Effector memory CD8-positive, alpha-beta T cell (primary cell): Measurements from ENCODE around the gene BCL7B.
"Not testable (repeated sequence)": the region's sequence is repeated elsewhere in the genome, so short reads cannot be mapped to it uniquely, and the experiment has no call there.

Experiments
- ATAC-seq: fragments of 150-1000 bp; cut with Tn5 transposase; replicated peaks from 2 replicates; pipeline ENCODE4 v1.10.0; 2021; ENCODE audit warnings: mild to moderate bottlenecking, moderate library complexity
- DNase-seq, 3 experiments: peaks; one replicate each; pipeline ENCODE4 v3.0.0; 2021
- H3K27ac Mint-ChIP-seq, 2 donors: one replicate each; pipeline ENCODE4 v1.8.0; 2022; ENCODE audit warnings: mild to moderate bottlenecking in 2 of 2, mixed read lengths in 2 of 2, moderate library complexity in 2 of 2
- H3K27me3 Mint-ChIP-seq, 2 donors: one replicate each; pipeline ENCODE4 v1.8.0; 2022; ENCODE audit warnings: mixed read lengths in 2 of 2
- H3K36me3 Mint-ChIP-seq: one replicate; pipeline ENCODE4 v1.8.0; 2022; ENCODE audit warnings: mild to moderate bottlenecking, moderate library complexity, mixed read lengths; ENCODE audit not compliant: insufficient read depth
- H3K4me1 Mint-ChIP-seq, 2 donors: one replicate each; pipeline ENCODE4 v1.8.0; 2022; ENCODE audit warnings: low read depth in 2 of 2, mixed read lengths in 2 of 2
- H3K4me3 Mint-ChIP-seq, 2 donors: one replicate each; pipeline ENCODE4 v1.8.0; 2022; ENCODE audit warnings: mild to moderate bottlenecking in 2 of 2, mixed read lengths in 2 of 2, moderate library complexity in 2 of 2
- H3K9me3 Mint-ChIP-seq, 2 donors: one replicate each; pipeline ENCODE4 v1.8.0; 2022; ENCODE audit warnings: mixed read lengths in 2 of 2

The BCL7B gene

GRCh38 chr7:73582664-73583202 lies 25.2 kb upstream of the BCL7B start:
- H3K27ac Mint-ChIP-seq: no peak overlapping the region

GRCh38 chr7:73581006-73581405 lies 23.5 kb upstream of the BCL7B start:
- peaks cover 13% of the 10 kb centered on the region for H3K36me3 Mint-ChIP-seq
- not testable (repeated sequence) for H3K9me3 Mint-ChIP-seq, DNase-seq, H3K4me3 Mint-ChIP-seq, ATAC-seq, H3K27me3 Mint-ChIP-seq, H3K27ac Mint-ChIP-seq
- peaks cover 16 to 22% of the 10 kb centered on the region in 2 donors for H3K4me1 Mint-ChIP-seq

More at GRCh38 chr7:73582664-73583202, 25.2 kb upstream of the BCL7B start:
- DNase-seq: no peak
- ATAC-seq: no peak
- H3K4me3 Mint-ChIP-seq: no peak overlapping the region
- H3K27me3 Mint-ChIP-seq: no peaks in the 10 kb centered on the region
- peaks cover 12 to 15% of the 10 kb centered on the region in 2 donors for H3K4me1 Mint-ChIP-seq
- H3K9me3 Mint-ChIP-seq: no peaks in the 10 kb centered on the region
- H3K36me3 Mint-ChIP-seq: peaks cover 5% of the 10 kb centered on the region

GRCh38 chr7:73578342-73579128 lies 21.0 kb upstream of the BCL7B start, which contains the start of gene TBL2:
Gene TBL2 (minus strand): TSS chr7:73578579. CDS start chr7:73578549, 30 bp downstream.
- Mint-ChIP-seq H3K9me3 (no peaks in the 10 kb centered on the region), H3K4me1 (peaks cover 19 to 22% of the 10 kb centered on the region in 2 donors), H3K4me3 (peak within 1 kb of the TSS; percentile 96 to 98), H3K36me3 (peaks cover 29% of the 10 kb centered on the region), H3K27me3 (no peaks in the 10 kb centered on the region), H3K27ac (peak within 1 kb of the TSS; percentile 95)
- ATAC-seq (peak; percentile 84), DNase-seq (peak; percentile 99)

GRCh38 chr7:73577627-73578341 lies 20.3 kb upstream of the BCL7B start:
- H3K9me3 Mint-ChIP-seq: no peaks in the 10 kb centered on the region
- H3K4me1 Mint-ChIP-seq: peaks cover 19 to 23% of the 10 kb centered on the region in 2 donors
- DNase-seq (peak in 1 of 3 experiments; percentile 11), ATAC-seq (no peak)
- H3K27me3 Mint-ChIP-seq: no peaks in the 10 kb centered on the region
- peak overlapping the region; percentile 96 to 98 for H3K4me3 Mint-ChIP-seq
- H3K36me3 Mint-ChIP-seq: peaks cover 34% of the 10 kb centered on the region
- peak overlapping the region; percentile 95 for H3K27ac Mint-ChIP-seq

- Mint-ChIP-seq H3K36me3 (peaks cover 51% of the 10 kb centered on the region), H3K9me3 (no peaks in the 10 kb centered on the region)
Measured at GRCh38 chr7:73573791-73574190, 16.3 kb upstream of the BCL7B start.

GRCh38 chr7:73573276-73573675 lies 15.8 kb upstream of the BCL7B start:
- H3K36me3 Mint-ChIP-seq: peaks cover 55% of the 10 kb centered on the region
- ATAC-seq: no peak
- no peak overlapping the region for H3K27ac Mint-ChIP-seq
- no peak for DNase-seq
- peaks cover 11 to 19% of the 10 kb centered on the region in 2 donors for H3K4me1 Mint-ChIP-seq
- no peaks in the 10 kb centered on the region for H3K9me3 Mint-ChIP-seq
- H3K27me3 Mint-ChIP-seq: no peaks in the 10 kb centered on the region
- no peak overlapping the region for H3K4me3 Mint-ChIP-seq

More at GRCh38 chr7:73573791-73574190, 16.3 kb upstream of the BCL7B start:
- no peak for DNase-seq
- no peak for ATAC-seq
- peaks cover 14 to 24% of the 10 kb centered on the region in 2 donors for H3K4me1 Mint-ChIP-seq
- no peak overlapping the region for H3K27ac Mint-ChIP-seq
- H3K4me3 Mint-ChIP-seq: no peak overlapping the region
- H3K27me3 Mint-ChIP-seq: no peaks in the 10 kb centered on the region

GRCh38 chr7:73572767-73573186 lies 15.3 kb upstream of the BCL7B start:
- H3K27ac Mint-ChIP-seq: peak overlapping the region in 1 of 2 donors; percentile 62
- H3K27me3 Mint-ChIP-seq: no peaks in the 10 kb centered on the region
- ATAC-seq: no peak
- no peak for DNase-seq
- no peaks in the 10 kb centered on the region for H3K9me3 Mint-ChIP-seq
- H3K36me3 Mint-ChIP-seq: peaks cover 55% of the 10 kb centered on the region
- peaks cover 10 to 16% of the 10 kb centered on the region in 2 donors for H3K4me1 Mint-ChIP-seq
- no peak overlapping the region for H3K4me3 Mint-ChIP-seq

- Mint-ChIP-seq H3K27ac (no peak overlapping the region), H3K4me3 (no peak overlapping the region), H3K9me3 (no peaks in the 10 kb centered on the region), H3K36me3 (peaks cover 46% of the 10 kb centered on the region), H3K4me1 (peaks cover 10 to 16% of the 10 kb centered on the region in 2 donors), H3K27me3 (no peaks in the 10 kb centered on the region)
- ATAC-seq: no peak
- no peak for DNase-seq
Measured at GRCh38 chr7:73570977-73571376, 13.5 kb upstream of the BCL7B start.

- Mint-ChIP-seq H3K36me3 (peaks cover 46% of the 10 kb centered on the region), H3K27ac (no peak overlapping the region), H3K27me3 (no peaks in the 10 kb centered on the region), H3K9me3 (no peaks in the 10 kb centered on the region), H3K4me3 (no peak overlapping the region), H3K4me1 (peaks cover 10 to 21% of the 10 kb centered on the region in 2 donors)
- DNase-seq (no peak), ATAC-seq (no peak)
Measured at GRCh38 chr7:73570521-73570920, 13.0 kb upstream of the BCL7B start.

GRCh38 chr7:73569042-73569608 lies 11.6 kb upstream of the BCL7B start:
- H3K27me3 Mint-ChIP-seq: no peaks in the 10 kb centered on the region
- ATAC-seq: no peak
- DNase-seq: no peak
- peaks cover 36% of the 10 kb centered on the region for H3K36me3 Mint-ChIP-seq
- H3K27ac Mint-ChIP-seq: peak overlapping the region in 1 of 2 donors; percentile 56
- peaks cover 10 to 23% of the 10 kb centered on the region in 2 donors for H3K4me1 Mint-ChIP-seq
- no peak overlapping the region for H3K4me3 Mint-ChIP-seq
- no peaks in the 10 kb centered on the region for H3K9me3 Mint-ChIP-seq

GRCh38 chr7:73567846-73568685 lies 10.6 kb upstream of the BCL7B start:
- Mint-ChIP-seq H3K4me1 (peaks cover 7 to 23% of the 10 kb centered on the region in 2 donors), H3K27ac (peak overlapping the region; percentile 41 to 56), H3K9me3 (no peaks in the 10 kb centered on the region), H3K36me3 (peaks cover 26% of the 10 kb centered on the region), H3K27me3 (no peaks in the 10 kb centered on the region), H3K4me3 (no peak overlapping the region)
- ATAC-seq (no peak), DNase-seq (no peak)

GRCh38 chr7:73567140-73567539 lies 9.7 kb upstream of the BCL7B start:
- DNase-seq (no peak), ATAC-seq (no peak)
- no peak overlapping the region for H3K27ac Mint-ChIP-seq
- H3K4me1 Mint-ChIP-seq: peaks cover 7 to 16% of the 10 kb centered on the region in 2 donors
- H3K9me3 Mint-ChIP-seq: no peaks in the 10 kb centered on the region
- no peak overlapping the region for H3K4me3 Mint-ChIP-seq
- H3K27me3 Mint-ChIP-seq: no peaks in the 10 kb centered on the region
- H3K36me3 Mint-ChIP-seq: peaks cover 18% of the 10 kb centered on the region
